Aorta (tissue), 5 donors: ENCODE data around the gene SLC36A3. TPM values are rescaled to one million over a fixed set of nuclear protein-coding genes. Genes with fewer than 3 reads are reported as not detected.

Experiments
- ATAC-seq: fragments of 200-7000 bp; cut with Tn5 transposase; one replicate; pipeline ENCODE4 v1.9.1; 2022; ENCODE audit warnings: moderate library complexity; ENCODE audit not compliant: low FRiP score
- DNase-seq, 2 donors: peaks; one replicate each; pipeline ENCODE4 v3.0.0-alpha.2; 2020
- H3K27ac ChIP-seq, 2 donors: one replicate each; pipeline ENCODE4 v1.5.1; 2013; ENCODE audit warnings: low read length in 2 of 2, mild to moderate bottlenecking in 2 of 2, moderate library complexity in 2 of 2, control low read depth in 1 of 2, inconsistent platforms in 1 of 2, low read depth in 1 of 2
- H3K27me3 ChIP-seq, 2 donors: one replicate each; pipeline ENCODE4 v1.6.1; 2013; ENCODE audit warnings: control low read depth in 1 of 2, low read length in 1 of 2, mild to moderate bottlenecking in 1 of 2, moderate library complexity in 1 of 2; ENCODE audit not compliant: insufficient read depth in 2 of 2, control insufficient read depth in 1 of 2
- H3K36me3 ChIP-seq, 2 donors: one replicate each; pipeline ENCODE4 v1.6.1; 2013; ENCODE audit warnings: control low read depth in 1 of 2, low read length in 1 of 2, mild to moderate bottlenecking in 1 of 2; ENCODE audit not compliant: insufficient read depth in 2 of 2, control insufficient read depth in 1 of 2
- H3K4me1 ChIP-seq, 2 donors: one replicate each; pipeline ENCODE4 v1.6.1; 2013; ENCODE audit warnings: low read length in 2 of 2, control low read depth in 1 of 2, mild to moderate bottlenecking in 1 of 2, moderate library complexity in 1 of 2; ENCODE audit not compliant: insufficient read depth in 2 of 2, control insufficient read depth in 1 of 2
- H3K4me3 ChIP-seq, 2 donors: one replicate each; pipeline ENCODE4 v1.5.1; 2013; ENCODE audit warnings: low read length in 2 of 2, control low read depth in 1 of 2, mild to moderate bottlenecking in 1 of 2
- H3K9me3 ChIP-seq: one replicate; pipeline ENCODE4 v1.6.1; 2013; ENCODE audit warnings: mild to moderate bottlenecking, low read length; ENCODE audit not compliant: control insufficient read depth
- WGBS, 2 donors: extraction: QIAGEN DNeasy Blood & Tissue Kit; methylation state at CpG; one replicate each; pipeline ENCODE4 v1.1.7; 2013; 5-methylcytosine and 5-hydroxymethylcytosine counted together
- intact Hi-C, 2 donors: fragments of 100-400 bp; cut with DNase I; formaldehyde crosslinking; loops; one replicate each; pipeline versions ENCODE4 v1.14.2 to v1.15.0; 2022
- polyA plus RNA-seq, 2 donors: library from polyadenylated mRNA; stranded (reverse); fragments of 200-250 nt; gene quantifications; one replicate each; pipeline ENCODE4 v1.2.3, GENCODE V29; 2013
- total RNA-seq, 2 donors: library from RNA; stranded (reverse); fragmentation: NEBNext Ultra II Directional; extraction: Animal tissue kit (Norgen Biotek cat#: 25700); gene quantifications; one replicate each; pipeline ENCODE4 v1.2.1, GENCODE V29; 2021
- donor health status: healthy with polysubstance abuse.
- donor health status: Bipolar disorder and iron deficiency.
- donor health status: DM: no; HTN: no; CAD: no.
- donor health status: DM: no; HTN: no; CAD: no.
- donor health status: DM: yes; HTN: yes; CAD: no.

SLC36A3 gene
- total and polyA plus RNA-seq, 4 donors: not detected

DNA sequence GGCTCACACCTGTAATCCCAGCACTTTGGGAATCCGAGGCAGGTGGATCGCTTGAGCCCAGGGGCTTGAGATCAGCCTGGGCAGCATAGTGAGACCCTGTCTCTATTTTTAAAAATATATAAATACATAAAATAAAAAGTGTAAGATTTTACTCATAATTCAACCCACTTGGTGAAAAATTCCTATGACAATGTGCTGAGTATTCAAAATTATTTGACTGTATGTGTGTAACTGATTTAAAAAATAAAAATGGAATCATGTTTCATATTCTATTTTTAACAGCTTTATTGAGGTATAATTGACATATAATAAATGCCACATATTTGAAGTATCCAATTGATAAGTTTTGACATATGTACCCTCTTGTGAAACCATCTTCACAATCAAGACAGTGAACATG is 27.8 kb downstream of the SLC36A3 start:
- 87 to 94% methylated on average over 2 of the region's 2 CpGs for WGBS, 2 donors

GRCh38 chr5:151274666-151275065 is 28.9 kb downstream of the SLC36A3 start:
- intact Hi-C loops: no loop called here
- no peak for ATAC-seq
- no peak overlapping the region for H3K27ac ChIP-seq

More for the DNA sequence above, 27.8 kb downstream of the SLC36A3 start:
- Histone ChIP-seq H3K36me3 (no peaks in the 10 kb centered on the region), H3K4me1 (no peaks in the 10 kb centered on the region), H3K27ac (no peak overlapping the region), H3K27me3 (no peaks in the 10 kb centered on the region), H3K9me3 (no peaks in the 10 kb centered on the region), H3K4me3 (no peak overlapping the region)
- no peak for DNase-seq
- ATAC-seq: no peak
- intact Hi-C loops: no loop called here

DNA sequence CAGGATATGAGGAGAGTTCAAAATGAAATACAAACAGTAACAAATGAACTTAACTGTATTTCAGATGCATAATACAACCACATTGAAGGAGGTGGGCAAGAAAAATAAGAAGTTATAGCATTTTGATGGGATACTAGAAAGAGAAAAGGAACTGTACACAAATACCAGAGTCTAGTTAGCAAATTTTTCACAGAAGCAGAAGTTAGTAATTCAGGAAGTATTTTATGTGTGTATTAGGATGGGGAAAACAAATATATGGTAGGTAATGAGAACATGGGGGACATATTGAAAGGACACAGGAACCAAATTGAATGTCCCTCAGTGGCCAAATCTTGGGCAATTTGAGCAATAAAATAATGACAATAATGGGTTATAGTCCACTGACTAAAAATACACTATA is 32.2 kb downstream of the SLC36A3 start:
- H3K9me3 ChIP-seq: no peaks in the 10 kb centered on the region
- DNase-seq: no peak
- no peaks in the 10 kb centered on the region for H3K27me3 ChIP-seq
- intact Hi-C loops: no loop called here
- no peak for ATAC-seq
- H3K4me3 ChIP-seq: no peak overlapping the region
- H3K4me1 ChIP-seq: no peaks in the 10 kb centered on the region
- peaks cover 3 to 4% of the 10 kb centered on the region in 2 donors for H3K36me3 ChIP-seq
- no peak overlapping the region for H3K27ac ChIP-seq

More at GRCh38 chr5:151274666-151275065, 28.9 kb downstream of the SLC36A3 start:
- Histone ChIP-seq H3K27me3 (no peaks in the 10 kb centered on the region), H3K9me3 (no peaks in the 10 kb centered on the region), H3K4me3 (no peak overlapping the region), H3K36me3 (no peaks in the 10 kb centered on the region), H3K4me1 (no peaks in the 10 kb centered on the region)
- no peak for DNase-seq

DNA sequence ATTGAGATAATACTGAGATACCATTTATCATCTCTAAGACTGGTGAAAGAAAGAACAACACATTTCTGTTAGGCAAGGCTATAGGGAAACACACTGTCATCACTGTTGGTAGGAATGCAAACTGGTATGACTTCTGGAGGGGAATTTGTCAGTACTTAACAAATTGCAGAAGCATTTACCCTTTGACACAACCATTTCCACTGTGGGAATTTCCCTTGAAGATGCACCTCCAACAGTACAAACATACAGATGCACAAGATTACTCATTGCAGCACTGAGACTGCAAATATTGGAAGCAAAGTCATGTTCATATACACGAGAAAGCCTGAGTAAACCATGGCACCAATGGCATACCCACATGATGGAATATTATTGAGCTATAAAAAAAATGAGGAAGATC is 33.0 kb downstream of the SLC36A3 start:
- Histone ChIP-seq H3K36me3 (peaks cover 3 to 4% of the 10 kb centered on the region in 2 donors), H3K4me1 (no peaks in the 10 kb centered on the region), H3K27me3 (no peaks in the 10 kb centered on the region), H3K4me3 (no peak overlapping the region), H3K9me3 (no peaks in the 10 kb centered on the region), H3K27ac (no peak overlapping the region)
- DNase-seq (no peak), ATAC-seq (no peak)
- 66 to 80% methylated on average over 1 of the region's 1 CpG for WGBS, 2 donors
- intact Hi-C loops: no loop called here

DNA sequence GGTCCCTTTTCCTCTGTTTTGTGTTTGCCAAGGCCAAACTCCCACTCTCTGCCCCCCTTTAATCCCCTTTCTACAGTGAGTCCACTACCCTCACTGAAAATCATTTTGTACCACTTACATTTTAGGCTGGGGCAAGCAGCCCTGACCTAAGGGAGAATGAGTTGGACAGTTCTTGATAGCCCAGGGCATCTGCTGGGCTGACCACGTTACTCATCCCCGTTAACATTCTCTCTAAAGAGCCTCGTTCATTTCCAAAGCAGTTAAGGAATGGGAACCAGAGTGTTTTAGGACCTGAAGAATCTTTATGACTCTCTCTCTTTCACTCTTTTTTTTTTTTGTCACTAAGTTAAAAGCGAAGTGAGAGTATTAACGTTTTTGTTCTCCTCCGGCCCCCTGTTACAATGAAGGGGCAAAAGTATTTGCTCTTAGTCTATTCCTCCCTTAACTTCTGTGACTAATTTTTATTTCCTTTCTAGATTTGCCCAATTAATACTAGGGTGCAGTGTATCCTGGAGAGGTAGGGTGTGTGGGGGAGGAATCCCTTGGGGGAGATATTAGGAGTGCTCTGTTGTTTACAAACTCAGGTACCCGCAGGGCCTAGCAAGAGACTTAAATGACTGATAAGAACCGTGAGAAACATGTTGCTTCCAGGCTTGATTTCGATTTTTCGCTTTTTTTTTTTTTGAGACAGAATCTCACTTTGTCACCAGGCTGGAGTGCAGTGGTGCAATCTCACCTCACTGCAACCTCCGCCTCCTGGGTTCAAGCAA is 35.9 kb downstream of the SLC36A3 start:
- no peaks in the 10 kb centered on the region for H3K4me1 ChIP-seq
- no peaks in the 10 kb centered on the region for H3K27me3 ChIP-seq

DNA sequence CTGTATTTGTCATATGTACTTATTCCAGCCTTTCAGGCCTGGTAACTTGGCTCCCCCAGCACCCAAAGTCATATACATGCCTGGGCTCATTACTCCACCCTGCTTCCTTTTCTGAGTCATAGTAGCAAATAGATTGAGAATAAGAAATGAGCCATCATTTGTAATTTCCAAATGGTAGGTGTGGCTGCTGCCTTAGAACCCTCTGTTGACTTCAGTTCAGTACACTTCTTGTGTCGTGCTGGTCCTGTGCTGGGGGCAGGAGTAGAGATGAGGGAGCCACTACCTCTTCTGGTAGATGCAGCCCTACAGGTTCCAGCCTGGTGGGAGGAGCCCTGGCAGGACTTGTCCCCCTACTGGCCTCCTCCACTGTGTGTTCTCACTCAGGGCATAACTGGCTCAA is 39.5 kb downstream of the SLC36A3 start:
- H3K36me3 ChIP-seq: peaks cover 3 to 4% of the 10 kb centered on the region in 2 donors
- intact Hi-C loops: no loop called here
- H3K27me3 ChIP-seq: no peaks in the 10 kb centered on the region
- H3K4me3 ChIP-seq: no peak overlapping the region
- H3K27ac ChIP-seq: no peak overlapping the region
- no peaks in the 10 kb centered on the region for H3K4me1 ChIP-seq
- no peak for DNase-seq
- WGBS, 2 donors: 71 to 83% methylated on average over 1 of the region's 1 CpG
- ATAC-seq: peak; percentile 49
- H3K9me3 ChIP-seq: no peaks in the 10 kb centered on the region

More for the DNA sequence above, 35.9 kb downstream of the SLC36A3 start:
- Histone ChIP-seq H3K27ac (no peak overlapping the region), H3K36me3 (peaks cover 3 to 4% of the 10 kb centered on the region in 2 donors), H3K9me3 (no peaks in the 10 kb centered on the region), H3K4me3 (no peak overlapping the region)
- DNase-seq: no peak
- WGBS, 2 donors: 89 to 91% methylated on average over 11 of the region's 11 CpGs
- no peak for ATAC-seq
- intact Hi-C loops: no loop called here

- DNase-seq (no peak), ATAC-seq (no peak)
- no peaks in the 10 kb centered on the region for H3K4me1 ChIP-seq
- H3K9me3 ChIP-seq: no peaks in the 10 kb centered on the region
- no peaks in the 10 kb centered on the region for H3K27me3 ChIP-seq
- H3K27ac ChIP-seq: no peak overlapping the region
- H3K4me3 ChIP-seq: no peak overlapping the region
- H3K36me3 ChIP-seq: peaks cover 0 to 1% of the 10 kb centered on the region in 2 donors
- intact Hi-C loops: no loop called here
- WGBS, 2 donors: 97 to 98% methylated on average over 3 of the region's 3 CpGs
Measured at GRCh38 chr5:151262532-151262931, 41.0 kb downstream of the SLC36A3 start.

DNA sequence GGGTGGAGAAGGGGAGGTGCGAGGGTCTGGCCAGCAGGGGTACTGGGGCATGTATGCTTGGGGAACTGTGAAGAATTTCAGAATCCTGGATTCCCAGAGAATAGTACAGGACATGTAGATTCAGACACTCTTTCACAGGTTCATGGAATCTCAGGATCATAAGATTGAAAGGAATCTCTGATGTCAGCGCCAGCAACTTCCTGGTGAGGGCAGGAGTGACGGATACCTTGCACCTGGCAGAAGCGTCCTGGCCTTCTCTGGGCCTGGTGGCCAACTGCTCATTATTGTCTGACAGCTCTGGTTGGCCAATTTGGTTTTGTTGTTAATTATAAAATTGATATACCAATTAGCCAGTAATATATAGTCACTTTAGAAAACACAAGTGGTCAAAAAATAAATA is 43.6 kb downstream of the SLC36A3 start:
- no peak overlapping the region for H3K27ac ChIP-seq
- no peak overlapping the region for H3K4me3 ChIP-seq
- no peaks in the 10 kb centered on the region for H3K9me3 ChIP-seq
- intact Hi-C loops: loop anchor here in 1 of 2 donors (10.0 kb wide), 1 partner anchor 515 kb away; the partner anchor contains the start of gene G3BP1
- ATAC-seq: no peak
- H3K4me1 ChIP-seq: no peaks in the 10 kb centered on the region
- no peak for DNase-seq
- no peaks in the 10 kb centered on the region for H3K27me3 ChIP-seq
- 94 to 98% methylated on average over 4 of the region's 4 CpGs for WGBS, 2 donors
- H3K36me3 ChIP-seq: no peaks in the 10 kb centered on the region

DNA sequence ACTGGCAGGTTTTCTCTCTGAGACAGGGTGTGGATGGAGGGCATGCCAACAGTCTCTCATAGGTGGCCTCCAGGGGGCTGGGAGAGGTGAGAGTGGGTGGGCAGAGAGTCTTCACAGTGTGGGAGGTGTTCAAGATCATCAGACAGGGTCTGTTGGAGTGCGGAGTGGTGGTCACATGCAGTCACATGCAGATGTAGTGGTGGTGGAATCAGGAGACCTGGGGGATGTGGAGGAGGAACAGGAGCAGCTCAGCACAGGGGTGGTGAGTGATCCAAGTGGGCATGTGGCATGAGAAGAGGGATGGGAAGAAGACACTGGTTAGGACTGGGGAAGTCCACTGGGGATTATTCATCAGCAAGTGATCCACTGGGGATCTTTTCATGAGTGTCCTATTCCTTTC is 44.8 kb downstream of the SLC36A3 start:
- H3K4me1 ChIP-seq: no peaks in the 10 kb centered on the region
- DNase-seq: no peak
- H3K27ac ChIP-seq: no peak overlapping the region
- no peak for ATAC-seq
- intact Hi-C loops: loop anchor here in 1 of 2 donors (10.0 kb wide), 1 partner anchor 516 kb away; the partner anchor contains the start of gene G3BP1
- WGBS, 2 donors: 0 to 99% methylated on average over 1 of the region's 1 CpG
- H3K4me3 ChIP-seq: no peak overlapping the region
- H3K27me3 ChIP-seq: no peaks in the 10 kb centered on the region
- no peaks in the 10 kb centered on the region for H3K36me3 ChIP-seq
- no peaks in the 10 kb centered on the region for H3K9me3 ChIP-seq
